ENCODE results near the gene CPT1C. TPM values are rescaled to one million over a fixed set of nuclear protein-coding genes. Genes with fewer than 3 reads are reported as not detected.

The CPT1C gene
- polyA plus RNA-seq, 2 of the 4 experiments (the other 2 are of a cell fraction): 8.5 to 15.4 TPM

DNA sequence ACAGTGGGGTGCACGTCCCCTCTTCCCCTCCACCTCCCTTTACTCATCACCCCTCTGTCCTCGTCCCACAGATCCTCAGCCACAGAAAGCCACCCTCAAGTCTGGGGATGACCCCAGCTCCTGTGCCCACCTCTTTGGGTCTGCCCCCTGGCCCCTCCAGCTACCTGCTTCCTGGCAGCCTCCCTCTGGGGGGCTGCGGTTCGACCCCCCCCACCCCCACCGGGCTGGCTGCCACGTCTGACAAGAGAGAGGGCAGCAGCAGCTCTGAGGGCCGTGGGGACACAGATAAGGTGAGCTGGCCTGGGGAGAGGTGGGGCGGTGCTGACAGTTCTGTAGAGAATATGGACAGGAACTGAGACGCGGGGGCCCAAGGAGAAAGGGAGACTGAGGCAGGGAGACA, 36.3 kb upstream of the CPT1C start (continued):
- TF ChIP-seq ZC3H11A (IDR thresholded peaks at IDR 0.05) (no peak), ZFP36 (IDR thresholded peaks at IDR 0.05; ENCODE audit: borderline replicate concordance, partially characterized antibody) (no peak), POLR2A (IDR thresholded peaks at IDR 0.05; ENCODE audit: low read length) (no peak)
- TF ChIP-seq, protein P1, sequence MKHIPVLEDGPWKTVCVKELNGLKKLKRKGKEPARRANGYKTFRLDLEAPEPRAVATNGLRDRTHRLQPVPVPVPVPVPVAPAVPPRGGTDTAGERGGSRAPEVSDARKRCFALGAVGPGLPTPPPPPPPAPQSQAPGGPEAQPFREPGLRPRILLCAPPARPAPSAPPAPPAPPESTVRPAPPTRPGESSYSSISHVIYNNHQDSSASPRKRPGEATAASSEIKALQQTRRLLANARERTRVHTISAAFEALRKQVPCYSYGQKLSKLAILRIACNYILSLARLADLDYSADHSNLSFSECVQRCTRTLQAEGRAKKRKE (CRISPR knock-in tag; IDR thresholded peaks at IDR 0.05; ENCODE audit: low read depth): no peak

DNA sequence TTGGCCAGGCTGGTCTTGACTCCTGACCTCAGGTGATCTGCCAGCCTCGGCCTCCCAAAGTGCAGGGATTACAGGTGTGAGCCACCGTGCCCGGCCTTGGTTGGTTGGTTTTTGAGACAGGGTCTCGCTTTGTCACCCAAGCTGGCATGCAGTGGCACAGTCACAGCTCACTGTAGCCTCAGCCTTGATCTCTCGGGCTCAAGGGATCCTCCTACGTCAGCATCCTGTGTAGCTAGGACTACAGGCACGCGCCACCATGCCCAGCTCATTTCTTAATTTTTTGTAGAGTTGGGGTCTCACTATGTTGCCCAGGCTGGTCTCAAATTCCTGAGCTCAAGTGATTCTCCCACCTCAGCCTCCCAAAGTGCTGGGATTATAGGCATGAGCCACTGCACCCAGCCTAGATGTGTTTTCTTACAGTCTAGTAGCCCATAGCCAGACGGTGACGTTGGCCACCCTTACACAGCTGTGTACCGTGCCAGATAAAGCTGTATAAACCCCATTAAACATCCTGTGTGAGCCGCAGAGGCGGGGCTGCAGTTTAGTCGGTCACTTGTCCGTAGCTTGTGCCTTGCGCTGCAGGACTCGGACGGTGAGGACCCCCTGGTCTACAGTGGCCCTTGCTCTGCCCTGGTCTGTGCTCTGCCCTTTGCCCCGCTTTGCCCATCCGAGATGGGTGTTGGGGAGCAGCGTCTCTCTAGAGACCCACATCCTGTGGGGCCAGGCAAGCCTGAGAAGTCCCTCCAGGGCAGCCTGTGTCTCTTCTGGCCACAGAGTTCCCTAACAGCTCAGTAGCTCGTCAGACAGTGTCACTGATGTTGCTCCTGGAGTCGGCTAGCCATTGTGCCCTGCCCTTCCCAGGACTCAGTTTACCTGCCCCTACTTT, 35.1 kb upstream of the CPT1C start:
- FAIRE-seq: no peak
- no peak for DNase-seq (ENCODE audit: low read depth in 1 of 2, low spot score in 1 of 2)
- no peak overlapping the region for H3K4me2 ChIP-seq
- POLR2A ChIA-PET: interaction anchor here (1.0 to 2.6 kb wide), 4 partner anchors 8 to 21 kb away, joined by 3 to 14 read pairs (median 9); partner anchors contain the start of genes RRAS and SCAF1
- no peak overlapping the region for H3K27ac ChIP-seq
- TF ChIP-seq SMC3 (IDR thresholded peaks at IDR 0.05): no peak
- TF ChIP-seq TP53 (CRISPR knock-in tag; IDR thresholded peaks at IDR 0.05): no peak
- TF ChIP-seq CTCF (IDR thresholded peaks at IDR 0.05): no peak
- no peak for TF ChIP-seq HDAC2 (IDR thresholded peaks at IDR 0.05)
- TF ChIP-seq FOSL2 (IDR thresholded peaks at IDR 0.05): no peak
- no peak for TF ChIP-seq FOSL2 (CRISPR knock-in tag; IDR thresholded peaks at IDR 0.05)
- 0 out of 3 replicates have a peak, but pooled peaks cover 3% of the 10 kb centered on the region for H3K9me3 ChIP-seq
- CTCF ChIA-PET: interaction anchor here (0.5 to 21.2 kb wide), 7 partner anchors 11 to 289 kb away, joined by 3 to 326 read pairs (median 4); partner anchors contain the start of genes PRMT1, RRAS and SCAF1
- H3K4me3 ChIP-seq: no peak overlapping the region
- H3K4me1 ChIP-seq: no peaks in the 10 kb centered on the region
- 92% methylated on average over 23 of the region's 23 CpGs for WGBS (ENCODE audit: missing lambda C conversion rate)
- ATAC-seq: no peak

DNA sequence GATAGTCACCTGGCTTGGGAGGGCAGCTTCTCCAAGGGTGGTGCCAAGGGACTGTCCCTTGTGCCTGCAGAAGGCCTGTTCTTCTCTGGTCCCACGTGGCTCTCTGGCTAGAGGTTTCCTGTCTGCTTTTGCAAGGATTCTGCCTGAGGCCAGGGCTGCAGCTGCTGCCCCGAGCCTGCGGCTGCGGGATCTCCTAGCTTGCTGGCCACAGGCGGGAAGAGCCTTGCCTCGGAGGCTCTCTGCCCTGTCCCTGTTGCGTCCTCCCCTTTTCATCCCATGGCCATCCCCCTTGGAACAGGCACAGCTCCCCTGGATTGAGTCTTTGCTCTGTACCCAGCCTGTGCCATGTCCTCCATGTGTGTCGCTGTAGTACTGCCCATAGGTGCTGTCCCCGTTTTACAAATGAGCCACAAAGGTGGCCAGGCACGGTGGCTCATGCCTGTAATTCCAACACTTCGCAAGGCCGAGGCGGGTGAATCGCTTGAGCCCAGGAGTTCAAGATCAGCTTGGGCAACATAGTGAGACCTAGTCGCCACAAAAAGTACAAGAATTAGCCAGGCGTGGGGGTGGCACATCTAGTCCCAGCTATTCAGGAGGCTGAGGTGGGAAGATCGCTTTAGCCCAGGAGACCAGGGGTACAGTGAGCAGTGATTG, 34.3 kb upstream of the CPT1C start:
- 87% methylated on average over 17 of the region's 17 CpGs for WGBS (ENCODE audit: missing lambda C conversion rate)
- CTCF ChIA-PET: interaction anchor here (0.5 to 21.2 kb wide), 6 partner anchors 12 to 290 kb away, joined by 3 to 326 read pairs (median 7); partner anchors contain the start of genes PRMT1, RRAS and SCAF1
- POLR2A ChIA-PET: interaction anchor here (1.0 to 2.6 kb wide), 4 partner anchors 8 to 20 kb away, joined by 3 to 14 read pairs (median 9); partner anchors contain the start of genes RRAS and SCAF1
- Histone ChIP-seq H3K9me3 (0 out of 3 replicates have a peak, but pooled peaks cover 3% of the 10 kb centered on the region), H3K4me3 (no peak overlapping the region), H3K4me1 (no peaks in the 10 kb centered on the region), H3K4me2 (no peak overlapping the region), H3K27ac (no peak overlapping the region)
- no peak for ATAC-seq
- DNase-seq (ENCODE audit: low read depth in 1 of 2, low spot score in 1 of 2): no peak
- FAIRE-seq: no peak
- TF ChIP-seq ZSCAN20 (CRISPR knock-in tag; IDR thresholded peaks at IDR 0.05): no peak
- no peak for TF ChIP-seq RARB (CRISPR knock-in tag; IDR thresholded peaks at IDR 0.05)
- no peak for TF ChIP-seq CEBPB (IDR thresholded peaks at IDR 0.05)
- TF ChIP-seq JUNB (IDR thresholded peaks at IDR 0.05): no peak
- TF ChIP-seq, protein P1 (CRISPR knock-in tag; IDR thresholded peaks at IDR 0.05; ENCODE audit: low read depth): no peak
- TF ChIP-seq TP53 (CRISPR knock-in tag; IDR thresholded peaks at IDR 0.05): no peak
- no peak for TF ChIP-seq EHF (CRISPR knock-in tag; IDR thresholded peaks at IDR 0.05)
- TF ChIP-seq NPAS2 (CRISPR knock-in tag; IDR thresholded peaks at IDR 0.05; ENCODE audit: borderline replicate concordance): no peak
- TF ChIP-seq ESRRA (IDR thresholded peaks at IDR 0.05; ENCODE audit: borderline replicate concordance, low read length): no peak
- no peak for TF ChIP-seq BHLHE40 (IDR thresholded peaks at IDR 0.05; ENCODE audit: low read depth, low read length)
- TF ChIP-seq REST (IDR thresholded peaks at IDR 0.05): no peak
- TF ChIP-seq CTCF (IDR thresholded peaks at IDR 0.05): no peak
- TF ChIP-seq JUN (IDR thresholded peaks at IDR 0.05): no peak
- TF ChIP-seq RCOR1 (IDR thresholded peaks at IDR 0.05; ENCODE audit: low read depth, low read length): no peak
- no peak for TF ChIP-seq CBX2 (IDR thresholded peaks at IDR 0.05; ENCODE audit: borderline replicate concordance, low read depth)
